ENCODE data around the gene NEUROG3.
"Not testable (repeated sequence)": the region's sequence is repeated elsewhere in the genome, so short reads cannot be mapped to it uniquely, and the experiment has no call there.

NEUROG3 gene

DNA sequence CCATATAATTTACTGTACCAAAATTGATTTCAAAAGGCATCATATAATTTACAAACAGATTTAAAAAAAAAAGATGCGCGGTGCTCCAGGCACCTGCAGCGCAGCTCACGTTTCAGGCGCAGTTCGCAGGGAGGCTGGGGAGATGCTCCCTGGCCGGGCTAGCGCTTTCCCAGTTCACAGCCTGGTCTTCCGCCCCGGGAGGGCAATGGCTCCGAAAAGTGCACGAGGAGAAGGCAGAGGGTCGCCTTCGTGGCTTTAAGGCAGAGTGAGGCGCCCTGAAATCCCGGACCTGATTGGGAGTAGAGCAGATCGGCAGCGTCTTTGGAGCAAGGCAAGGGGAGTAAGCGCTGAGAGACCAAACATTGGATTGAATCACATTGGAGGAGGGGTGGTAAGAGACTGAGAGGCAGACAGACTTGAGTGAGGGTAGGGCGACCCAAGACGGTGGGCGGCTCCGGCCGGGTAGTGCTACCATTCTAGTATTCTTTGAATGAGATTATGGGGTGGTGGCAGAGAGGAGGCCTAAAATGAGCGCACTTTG is 1.5 kb downstream of the NEUROG3 start:
- no peak for DNase-seq

DNA sequence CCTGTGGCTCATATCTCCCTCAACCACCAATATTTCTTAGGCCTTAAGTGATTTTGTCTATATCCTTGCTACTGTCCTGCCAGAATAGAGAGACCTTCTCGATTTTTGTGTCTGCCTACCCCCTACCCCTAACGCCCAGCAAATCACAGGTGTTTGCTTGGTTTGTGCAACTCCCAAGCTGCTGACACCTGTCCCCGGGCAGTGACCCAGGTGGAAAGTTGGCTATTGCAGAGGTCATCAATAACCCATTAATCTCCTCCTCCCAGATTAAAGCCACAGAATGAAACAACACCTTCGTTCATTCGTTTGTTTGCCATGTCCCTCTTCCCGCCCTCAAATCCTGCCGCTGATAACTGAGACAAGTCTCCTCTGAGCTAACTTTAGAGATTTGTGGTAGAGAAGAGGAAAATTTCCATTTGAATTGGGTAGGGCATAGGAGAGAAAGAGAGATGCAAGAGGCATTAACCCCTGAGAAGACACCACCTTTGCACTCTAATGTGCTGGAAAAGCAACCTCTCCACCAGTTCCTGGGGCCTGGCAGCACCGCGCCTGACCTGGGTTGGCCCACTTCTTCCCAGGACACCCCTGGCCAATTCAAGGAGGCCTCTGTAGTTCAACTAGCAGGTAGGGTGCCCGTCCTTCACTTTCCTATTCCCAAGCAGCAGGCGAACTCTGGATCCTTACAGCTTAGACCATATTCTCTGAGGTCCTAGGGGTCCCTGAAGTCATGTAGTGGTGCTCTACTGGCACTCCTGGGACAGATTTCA is 3.0 kb downstream of the NEUROG3 start:
- DNase-seq: no peak

DNA sequence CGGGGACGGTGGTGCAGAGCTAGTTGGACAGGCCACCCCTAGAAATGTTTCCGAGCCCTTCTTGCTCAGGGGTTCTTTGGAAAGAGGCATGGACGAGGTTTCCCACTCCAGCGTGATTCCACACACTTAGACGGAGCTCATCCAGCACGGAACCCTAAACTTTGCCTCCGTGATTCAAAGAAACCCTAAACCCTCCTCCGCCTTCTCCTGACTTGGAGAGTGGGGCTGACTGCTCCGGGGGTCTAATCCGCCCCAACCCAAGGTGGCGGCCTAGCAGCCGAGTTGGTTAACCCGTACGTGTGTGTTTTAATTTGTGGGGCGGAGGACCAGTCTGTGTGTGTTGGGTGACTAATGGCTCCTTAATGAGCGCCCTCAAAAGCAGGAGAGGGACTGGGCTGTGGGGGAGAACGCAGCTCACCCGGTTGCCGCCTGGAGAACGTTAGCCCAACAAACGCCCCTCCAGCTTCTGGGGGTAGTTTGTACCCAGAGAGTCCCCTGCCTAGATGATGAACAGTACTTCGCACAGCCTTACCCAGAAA is 3.8 kb downstream of the NEUROG3 start:
- DNase-seq: no peak

DNA sequence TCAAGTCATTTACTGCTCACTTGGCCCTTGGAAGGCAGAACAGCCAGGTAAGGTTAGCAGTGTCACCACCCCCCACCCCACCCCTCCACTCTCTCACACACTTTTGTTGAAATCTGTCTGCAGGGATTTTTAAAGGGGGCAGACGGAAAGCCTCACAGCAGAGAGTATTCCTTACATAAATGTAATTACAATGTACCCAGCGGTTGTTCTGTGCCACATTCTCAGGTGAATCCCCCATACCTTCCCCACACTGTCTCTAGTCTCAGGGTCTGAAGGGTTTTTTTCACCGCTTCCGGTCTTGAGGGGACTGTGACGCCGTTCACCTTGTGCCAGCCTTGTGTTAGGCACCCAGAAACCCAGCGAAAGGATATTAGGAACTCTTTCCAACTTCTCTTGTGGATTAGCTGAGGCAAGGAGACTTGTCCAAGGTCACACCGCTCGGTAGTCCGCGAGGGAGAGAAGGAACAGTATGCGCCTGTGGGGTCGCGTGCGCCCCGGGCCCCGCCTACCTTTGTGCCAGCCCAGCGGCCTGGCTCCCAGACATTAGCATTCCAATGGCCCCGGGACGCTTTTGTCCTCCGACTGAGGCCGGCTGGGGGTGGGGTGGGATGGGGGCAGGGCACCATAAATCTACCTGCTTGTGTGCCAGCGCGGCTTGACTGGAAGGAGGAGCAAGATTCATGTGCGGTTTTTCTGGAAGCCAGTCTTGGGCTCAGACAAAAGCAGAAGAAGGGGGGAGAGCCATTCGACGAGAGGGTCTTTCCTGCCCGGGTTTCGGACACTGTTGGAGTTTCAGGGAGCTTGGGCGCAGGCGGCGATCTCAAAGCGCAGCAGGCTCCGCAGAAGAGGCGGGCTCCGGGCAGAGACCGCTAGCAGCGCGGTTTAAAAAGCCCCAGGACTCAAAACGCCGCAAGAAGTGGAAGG is 4.5 kb downstream of the NEUROG3 start:
- no peak for DNase-seq

DNA sequence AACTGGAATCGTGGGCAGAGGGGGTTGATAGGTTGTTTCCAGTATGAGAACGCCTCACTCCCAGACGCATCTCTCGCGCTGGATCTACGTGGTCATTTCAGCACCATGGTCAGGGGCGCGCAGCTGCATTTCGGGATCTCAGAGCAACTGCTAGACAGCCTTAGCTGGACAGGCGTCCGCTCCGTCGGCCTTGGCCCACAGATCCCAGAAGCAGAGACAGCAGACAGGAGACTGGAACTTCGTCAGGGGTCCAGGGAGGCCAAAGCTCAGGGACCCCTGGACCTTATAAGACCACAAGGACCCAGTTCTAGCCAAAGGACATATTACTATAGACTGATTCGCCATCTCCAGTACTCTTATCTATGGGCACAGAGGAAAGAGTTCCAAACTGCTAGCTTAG is 5.3 kb downstream of the NEUROG3 start:
- no peak for DNase-seq

DNA sequence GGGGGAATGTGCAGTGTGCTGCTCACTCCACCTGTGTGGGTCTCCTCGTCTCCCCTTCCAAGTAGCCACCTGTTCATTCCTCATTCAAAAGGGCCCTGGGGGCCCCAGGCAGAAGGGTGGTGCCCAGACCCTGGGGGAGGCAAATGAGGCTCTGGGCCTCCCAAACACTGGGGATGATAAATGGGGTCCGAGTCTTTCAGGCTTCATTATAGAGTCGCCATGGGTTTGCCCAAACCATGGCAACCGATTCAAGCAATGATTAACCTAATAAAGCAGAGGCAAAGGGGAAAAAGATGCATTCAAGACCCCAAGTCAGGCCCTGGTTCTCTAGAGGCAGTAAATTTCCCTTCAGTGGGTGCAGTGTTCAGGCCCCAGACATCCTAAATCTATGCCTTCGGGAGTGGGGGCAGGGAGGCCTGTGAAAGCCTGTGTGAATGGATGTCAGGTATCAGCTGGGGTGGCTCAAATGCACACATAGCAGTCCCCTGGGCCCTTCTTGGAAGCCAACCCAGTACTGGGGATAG is 10.4 kb downstream of the NEUROG3 start:
- no peak for DNase-seq

DNA sequence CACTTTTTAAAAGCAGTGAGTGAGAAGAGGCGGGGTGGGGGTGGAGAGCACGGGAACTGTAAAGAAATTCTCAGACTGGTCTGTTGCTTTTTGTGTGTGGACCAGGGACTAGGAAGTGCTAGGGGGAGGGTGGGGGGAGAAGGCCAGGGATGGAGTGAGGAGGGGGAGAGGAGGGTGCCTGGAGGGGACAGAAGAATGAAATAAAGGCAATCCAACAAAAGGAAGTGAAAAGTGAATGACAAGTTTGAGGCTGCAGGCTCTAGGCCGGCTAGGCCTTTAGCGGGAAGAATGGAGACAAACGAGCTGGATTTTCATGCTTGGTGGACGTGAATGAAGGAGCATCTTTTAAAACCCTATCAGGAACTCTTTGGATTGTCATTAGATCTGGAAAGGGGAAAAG is 13.7 kb downstream of the NEUROG3 start:
- DNase-seq: no peak

DNA sequence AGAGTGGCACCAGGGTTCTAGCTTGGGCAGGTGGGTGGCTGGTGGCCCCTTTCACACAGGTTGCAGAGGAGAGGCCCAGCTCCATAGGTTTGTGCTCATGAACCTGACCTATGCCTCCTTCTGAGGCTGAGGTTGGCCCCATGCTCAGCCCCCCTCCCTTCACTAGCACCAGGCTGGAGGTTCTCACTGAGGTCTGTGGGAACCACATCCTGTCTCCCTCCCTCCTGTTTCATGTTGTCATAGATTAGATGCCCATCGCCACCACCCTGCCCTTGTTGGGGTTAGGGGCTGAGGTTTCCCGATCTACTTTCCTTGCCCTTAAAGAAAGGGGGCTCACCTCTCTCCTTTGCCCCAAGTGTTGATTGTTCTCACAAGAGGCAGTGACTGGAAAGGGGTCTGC is 14.7 kb downstream of the NEUROG3 start:
- DNase-seq: no peak

DNA sequence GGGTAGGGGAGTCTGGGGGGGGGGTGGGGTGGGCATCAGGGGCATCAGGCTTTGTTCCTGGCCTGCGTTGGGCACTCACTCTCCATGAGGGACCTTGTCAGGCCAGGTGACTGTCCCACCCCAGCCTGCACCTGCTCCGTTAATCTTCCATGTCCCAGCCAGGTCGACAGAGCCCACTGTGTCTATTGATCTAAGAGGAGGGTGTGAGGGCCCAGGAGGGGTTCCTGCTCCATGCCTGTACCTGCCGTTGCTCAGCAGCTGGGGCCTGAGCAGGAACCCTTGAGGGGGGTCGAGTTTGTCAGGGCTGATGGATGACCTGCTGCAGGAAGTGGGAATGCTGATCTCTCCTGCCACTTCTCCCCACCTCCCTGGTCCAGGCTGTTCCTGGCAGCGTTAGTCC is 18.6 kb downstream of the NEUROG3 start:
- DNase-seq: no peak

DNA sequence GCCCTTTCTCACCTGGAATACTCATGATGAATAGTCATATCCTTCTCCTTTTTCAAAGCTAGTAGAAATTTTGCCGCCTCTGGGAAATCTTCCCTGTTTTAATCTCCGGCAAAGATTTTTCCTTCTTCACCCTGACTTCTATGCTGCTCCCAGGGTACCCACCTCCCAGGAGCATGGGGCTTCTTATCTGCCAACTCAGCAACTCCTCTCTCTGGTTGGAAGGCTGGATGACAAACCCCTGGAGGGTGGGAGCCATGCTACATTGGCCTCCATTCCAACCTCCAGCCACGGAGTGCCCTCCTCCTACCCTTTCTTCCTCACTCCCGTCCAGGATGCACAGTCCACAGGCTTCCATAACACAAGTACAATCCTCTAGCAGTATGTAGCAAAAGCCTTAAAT is 19.9 kb downstream of the NEUROG3 start:
- no peak for DNase-seq

DNA sequence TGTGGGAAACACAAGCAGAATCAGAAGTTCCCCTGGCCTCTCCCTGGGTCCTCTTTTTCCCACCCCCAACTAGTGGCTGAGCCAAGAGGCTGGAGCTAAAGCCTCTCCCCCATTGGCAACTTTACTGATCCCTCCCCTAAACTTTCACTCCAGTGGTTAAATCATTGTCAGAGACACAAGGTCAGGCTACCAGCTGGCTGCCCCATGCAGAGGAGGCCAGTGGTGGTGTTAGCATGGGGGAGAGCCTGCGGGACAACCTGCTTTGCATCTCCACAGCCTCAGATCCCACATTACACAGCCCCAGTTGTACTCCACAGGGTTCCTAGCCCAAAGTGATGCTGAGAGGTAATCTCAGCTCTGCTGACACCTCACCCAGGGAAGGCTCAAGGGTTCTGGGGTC is 21.0 kb downstream of the NEUROG3 start:
- DNase-seq: no peak

DNA sequence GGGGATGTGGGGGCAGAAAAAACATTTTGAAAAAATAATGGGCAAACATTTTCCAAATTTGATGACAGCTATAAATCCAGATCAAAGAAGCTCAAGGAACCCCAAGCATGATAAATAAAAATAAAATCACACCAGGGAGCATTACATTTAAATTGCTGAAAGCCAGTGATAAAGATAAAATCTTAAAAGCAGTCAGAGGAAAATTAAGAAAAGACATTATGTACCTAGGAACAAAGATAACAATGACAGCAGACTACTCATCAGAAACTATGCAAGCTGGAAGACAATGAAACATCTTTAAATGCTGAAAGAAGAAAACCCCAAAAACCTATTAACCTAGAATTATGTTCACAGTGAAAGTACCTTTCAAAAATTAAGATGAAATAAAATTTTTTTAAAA is 23.3 kb downstream of the NEUROG3 start:
- DNase-seq: no peak

DNA sequence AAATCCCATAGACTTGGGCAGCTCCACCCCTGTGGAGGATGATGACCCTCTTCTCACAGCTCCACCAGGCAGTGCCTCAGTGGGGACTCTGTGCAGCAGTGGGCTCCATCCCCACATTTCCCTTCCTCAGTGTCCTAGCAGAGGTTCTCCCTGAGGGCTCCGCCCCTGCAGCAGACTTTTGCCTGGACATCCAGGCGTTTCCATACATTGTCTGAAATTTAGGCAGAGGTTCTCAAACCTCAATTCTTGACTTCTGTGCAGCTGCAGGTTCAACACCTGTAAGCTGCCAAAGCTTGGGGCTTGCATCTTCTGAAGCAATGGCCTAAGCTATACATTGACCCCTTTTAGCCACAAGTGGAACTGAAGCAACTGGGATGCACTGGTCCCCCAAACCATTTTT is 31.8 kb downstream of the NEUROG3 start:
- no peak for DNase-seq

DNA sequence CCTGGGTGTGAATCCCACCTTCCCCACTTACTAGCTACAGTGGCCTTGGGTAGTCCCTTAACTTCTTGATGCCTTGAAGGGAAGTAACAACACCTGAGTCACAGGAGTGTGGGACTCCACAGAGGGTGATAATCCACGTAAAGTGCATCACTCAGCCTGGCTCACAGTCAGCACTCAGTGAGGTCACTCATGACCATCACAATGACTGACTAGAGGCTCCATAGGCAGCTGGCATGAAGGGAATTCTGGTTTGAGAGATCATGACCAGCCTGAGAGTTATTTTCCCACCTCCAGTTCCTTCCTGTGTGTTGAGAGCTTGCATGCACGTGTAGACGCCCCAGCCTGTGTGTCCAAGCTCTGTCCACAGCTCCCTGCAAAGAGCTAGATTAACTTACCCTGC is 34.8 kb downstream of the NEUROG3 start:
- DNase-seq: no peak

DNA sequence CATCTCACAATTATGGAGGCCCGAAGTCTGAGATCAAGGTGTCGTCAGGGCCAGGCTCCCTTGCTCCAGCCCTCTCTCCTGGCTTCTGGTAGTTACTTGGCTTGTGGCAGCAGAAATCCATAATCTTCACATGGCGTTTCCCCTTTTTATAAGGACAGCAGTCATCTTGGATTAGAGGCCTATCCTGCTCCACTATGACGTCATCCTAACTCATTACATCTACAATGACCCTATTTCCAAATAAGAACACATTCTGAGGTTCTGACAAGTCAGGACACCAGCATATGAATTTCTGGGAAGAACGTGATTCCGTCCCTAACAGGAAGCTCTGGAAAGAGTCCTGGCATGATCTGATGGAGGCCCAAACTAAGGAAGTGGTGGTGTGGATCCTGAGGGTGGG is 35.8 kb downstream of the NEUROG3 start:
- DNase-seq: no peak

DNA sequence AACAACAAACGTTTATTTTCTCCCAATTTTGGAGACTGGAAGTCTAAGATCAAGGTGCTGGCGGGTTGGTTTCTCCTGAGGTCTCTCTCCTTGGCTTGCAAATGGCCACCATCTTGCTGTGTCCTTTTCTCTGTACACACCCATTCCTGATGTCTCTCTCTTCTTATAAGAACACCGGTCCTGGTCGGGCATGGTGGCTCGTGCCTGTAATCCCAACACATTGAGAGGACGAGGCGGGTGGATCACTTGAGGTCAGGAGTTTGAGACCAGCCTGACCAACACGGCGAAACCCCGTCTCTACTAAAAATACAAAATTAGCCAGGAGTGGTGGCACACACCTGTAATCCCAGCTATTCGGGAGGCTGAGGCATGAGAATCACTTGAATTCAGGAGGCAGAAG is 36.7 kb downstream of the NEUROG3 start:
- DNase-seq: not testable (repeated sequence)

DNA sequence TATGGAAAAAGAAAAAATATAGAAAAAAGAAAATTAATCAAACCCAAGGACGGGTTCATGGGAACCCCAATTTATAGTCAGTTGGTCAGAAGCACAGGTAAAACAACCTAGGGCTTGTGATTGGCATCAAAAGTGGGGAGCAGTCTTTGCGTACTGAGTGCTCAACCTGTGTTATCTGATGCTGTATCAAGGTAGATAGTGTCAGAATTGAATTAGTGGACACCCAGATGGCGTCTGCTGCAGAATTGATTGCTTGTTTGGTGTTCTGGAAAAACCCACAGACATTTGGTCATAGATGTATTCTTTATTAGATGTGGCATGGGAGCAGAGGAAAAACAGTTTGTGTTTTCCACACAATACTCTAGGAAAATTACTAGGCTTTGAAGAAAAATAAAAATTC is 39.6 kb downstream of the NEUROG3 start:
- no peak for DNase-seq

DNA sequence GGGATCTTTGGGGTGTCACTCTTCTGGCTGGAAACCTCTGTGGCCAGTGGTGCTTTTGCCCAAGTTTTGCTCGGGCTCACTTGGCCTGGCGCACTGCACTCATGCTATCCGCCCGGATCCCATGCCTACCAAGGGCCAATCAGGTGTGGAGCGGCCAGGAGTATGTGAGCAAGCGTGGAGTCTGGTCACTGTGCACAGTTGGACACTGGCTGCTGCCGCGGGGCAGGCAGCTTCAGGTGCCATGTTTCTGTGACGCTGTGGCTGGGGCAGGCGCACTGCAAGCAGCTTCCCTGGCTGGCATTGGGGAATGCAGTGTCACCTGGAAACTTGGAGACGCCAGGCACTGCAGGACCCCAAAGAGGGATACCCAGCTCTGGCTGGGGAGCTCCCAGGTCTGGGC is 45.3 kb downstream of the NEUROG3 start:
- DNase-seq: no peak
